HG03469 (cell line): ENCODE data around the gene CTPS1.

Experiments used
- ATAC-seq: cut with Tn5 transposase; IDR thresholded peaks from one replicate; pipeline ENCODE4 v1.9.1; 2021; ENCODE audit warnings: mild to moderate bottlenecking, moderate library complexity, moderate number of reproducible peaks; ENCODE audit not compliant: unreplicated experiment

CTPS1 gene

GRCh38 chr1:41021526-41022308, 42.2 kb downstream of the CTPS1 start, which contains the start of gene SLFNL1:
SLFNL1 (minus strand) TSS chr1:41021725; CDS start chr1:41020660, 1,065 bp downstream.
- no peak for ATAC-seq

- no peak for ATAC-seq
Observed at GRCh38 chr1:41022424-41022823, 42.9 kb downstream of the CTPS1 start.

GRCh38 chr1:41023279-41023990, 43.9 kb downstream of the CTPS1 start:
- no peak for ATAC-seq

- no peak for ATAC-seq
Observed at GRCh38 chr1:41024953-41025352, 45.5 kb downstream of the CTPS1 start.

- no peak for ATAC-seq
Observed at GRCh38 chr1:41025979-41026819, 46.7 kb downstream of the CTPS1 start.

- no peak for ATAC-seq
Observed at GRCh38 chr1:41028034-41028642, 48.6 kb downstream of the CTPS1 start.

GRCh38 chr1:41030872-41031616, 51.5 kb downstream of the CTPS1 start:
- no peak for ATAC-seq

GRCh38 chr1:41032147-41032546, 52.7 kb downstream of the CTPS1 start:
- ATAC-seq = no peak

- no peak for ATAC-seq
Observed at GRCh38 chr1:41033272-41033671, 53.8 kb downstream of the CTPS1 start.

GRCh38 chr1:41037116-41037903, 57.8 kb downstream of the CTPS1 start:
- ATAC-seq = no peak

- no peak for ATAC-seq
Observed at GRCh38 chr1:41038110-41038509, 58.6 kb downstream of the CTPS1 start.

GRCh38 chr1:41041614-41042270, 62.2 kb downstream of the CTPS1 start:
- ATAC-seq = no peak

GRCh38 chr1:41044187-41044586, 64.7 kb downstream of the CTPS1 start:
- ATAC-seq = no peak

- no peak for ATAC-seq
Observed at GRCh38 chr1:41045740-41046139, 66.2 kb downstream of the CTPS1 start.

GRCh38 chr1:41046347-41046775, 66.9 kb downstream of the CTPS1 start:
- ATAC-seq = no peak

- no peak for ATAC-seq
Observed at GRCh38 chr1:41048540-41048939, 69.0 kb downstream of the CTPS1 start.

- no peak for ATAC-seq
Observed at GRCh38 chr1:41051022-41051421, 71.5 kb downstream of the CTPS1 start.

GRCh38 chr1:41053316-41053715, 73.8 kb downstream of the CTPS1 start:
- ATAC-seq = no peak

- no peak for ATAC-seq
Observed at GRCh38 chr1:41056907-41057306, 77.4 kb downstream of the CTPS1 start.
